ENCODE results near the gene SPCS3.

Gene SPCS3

GRCh38 chr4:176319151-176319703 lies 539 bp upstream of the SPCS3 start:
- peaks cover 34% of the 10 kb centered on the region for H3K4me1 ChIP-seq (ENCODE audit: insufficient read depth, low read length)
- H3K27ac ChIP-seq (ENCODE audit: low read length), result peak overlapping the region; percentile 6; the same call in 1 of the 2 replicates
- ATAC-seq (ENCODE audit: insufficient read depth, low read depth) (peak; percentile 6), DNase-seq (no peak)
- H3K79me2 ChIP-seq (ENCODE audit: insufficient read depth, low read length), result peaks cover 44% of the 10 kb centered on the region
- H3K4me2 ChIP-seq (ENCODE audit: insufficient read depth, low read length), result peak overlapping the region; percentile 69
- peaks cover 25% of the 10 kb centered on the region; the same call in 1 of the 2 replicates for H4K20me1 ChIP-seq (ENCODE audit: insufficient read depth, low read length)
- no peaks in the 10 kb centered on the region for H3K27me3 ChIP-seq (ENCODE audit: insufficient read depth, low read length, poor library complexity)
- peak overlapping the region; percentile 31 to 99 for H3K4me3 ChIP-seq (ENCODE audit: low read depth in 1 of 2, low read length in 2 of 2)
- peaks cover 4% of the 10 kb centered on the region for H3K36me3 ChIP-seq (ENCODE audit: insufficient read depth, low read length)
- peak overlapping the region; percentile 92 for H2AFZ ChIP-seq (ENCODE audit: low read depth, low read length)
- TF ChIP-seq CTCF (IDR thresholded peaks at IDR 0.05; ENCODE audit: borderline replicate concordance, extremely low read depth, low read length, poor library complexity, severe bottlenecking) (no peak), EZH2 (IDR thresholded peaks at IDR 0.05; ENCODE audit: borderline replicate concordance, low read depth, low read length, severe bottlenecking) (no peak)
- H3K9ac ChIP-seq (ENCODE audit: low read depth, low read length), result peak overlapping the region; percentile 100
- H3K9me3 ChIP-seq (ENCODE audit: insufficient read depth, low read length, severe bottlenecking), result no peaks in the 10 kb centered on the region

GRCh38 chr4:176320340-176320975 lies 692 bp downstream of the SPCS3 start:
- Histone ChIP-seq H3K27me3 (ENCODE audit: insufficient read depth, low read length, poor library complexity) (no peaks in the 10 kb centered on the region), H2AFZ (ENCODE audit: low read depth, low read length) (peak overlapping the region; percentile 99), H3K9me3 (ENCODE audit: insufficient read depth, low read length, severe bottlenecking) (no peaks in the 10 kb centered on the region), H4K20me1 (ENCODE audit: insufficient read depth, low read length) (peaks cover 35% of the 10 kb centered on the region; the same call in 1 of the 2 replicates), H3K4me2 (ENCODE audit: insufficient read depth, low read length) (peak overlapping the region; percentile 69), H3K9ac (ENCODE audit: low read depth, low read length) (peak overlapping the region; percentile 100), H3K4me1 (ENCODE audit: insufficient read depth, low read length) (peaks cover 40% of the 10 kb centered on the region), H3K79me2 (ENCODE audit: insufficient read depth, low read length) (peaks cover 57% of the 10 kb centered on the region), H3K36me3 (ENCODE audit: insufficient read depth, low read length) (peaks cover 13% of the 10 kb centered on the region), H3K4me3 (ENCODE audit: low read depth in 1 of 2, low read length in 2 of 2) (peak overlapping the region; percentile 58 to 99), H3K27ac (ENCODE audit: low read length) (peak overlapping the region; percentile 100)
- peak; percentile 87 for DNase-seq
- peak; percentile 80 for ATAC-seq (ENCODE audit: insufficient read depth, low read depth)
- TF ChIP-seq EZH2 (IDR thresholded peaks at IDR 0.05; ENCODE audit: borderline replicate concordance, low read depth, low read length, severe bottlenecking), result no peak
- TF ChIP-seq CTCF (IDR thresholded peaks at IDR 0.05; ENCODE audit: borderline replicate concordance, extremely low read depth, low read length, poor library complexity, severe bottlenecking), result peak; percentile 4

GRCh38 chr4:176320976-176321361 lies 1.2 kb downstream of the SPCS3 start:
- H3K4me1 ChIP-seq (ENCODE audit: insufficient read depth, low read length), result peaks cover 40% of the 10 kb centered on the region
- H2AFZ ChIP-seq (ENCODE audit: low read depth, low read length), result 0 out of 2 replicates have a peak overlapping the region, but pooled peaks have one; percentile 99
- peak overlapping the region; percentile 100 for H3K27ac ChIP-seq (ENCODE audit: low read length)
- DNase-seq, result no peak
- peak overlapping the region; percentile 69 for H3K4me2 ChIP-seq (ENCODE audit: insufficient read depth, low read length)
- peak overlapping the region; percentile 58 to 99 for H3K4me3 ChIP-seq (ENCODE audit: low read depth in 1 of 2, low read length in 2 of 2)
- no peaks in the 10 kb centered on the region for H3K27me3 ChIP-seq (ENCODE audit: insufficient read depth, low read length, poor library complexity)
- peaks cover 13% of the 10 kb centered on the region for H3K36me3 ChIP-seq (ENCODE audit: insufficient read depth, low read length)
- no peak for ATAC-seq (ENCODE audit: insufficient read depth, low read depth)
- peaks cover 38% of the 10 kb centered on the region; the same call in 1 of the 2 replicates for H4K20me1 ChIP-seq (ENCODE audit: insufficient read depth, low read length)
- no peaks in the 10 kb centered on the region for H3K9me3 ChIP-seq (ENCODE audit: insufficient read depth, low read length, severe bottlenecking)
- peaks cover 62% of the 10 kb centered on the region for H3K79me2 ChIP-seq (ENCODE audit: insufficient read depth, low read length)
- TF ChIP-seq EZH2 (IDR thresholded peaks at IDR 0.05; ENCODE audit: borderline replicate concordance, low read depth, low read length, severe bottlenecking) (no peak), CTCF (IDR thresholded peaks at IDR 0.05; ENCODE audit: borderline replicate concordance, extremely low read depth, low read length, poor library complexity, severe bottlenecking) (no peak)
- peak overlapping the region; percentile 100 for H3K9ac ChIP-seq (ENCODE audit: low read depth, low read length)

Data from DND-41 (cell line).